Activated CD8-positive, alpha-beta memory T cell treated with anti-CD3 and anti-CD28 coated beads, Interleukin-2, amount 10 ng/mL, durations not matched to agents 7 days and 5 days (primary cell): ENCODE data around the gene SERPINE2. TPM values are rescaled to one million over a fixed set of nuclear protein-coding genes. Genes with fewer than 3 reads are reported as not detected.

Source experiments
- ATAC-seq: fragments of 150-1000 bp; cut with Tn5 transposase; one replicate; pipeline ENCODE4 v1.10.0; 2021; ENCODE audit warnings: moderate library complexity
- CTCF ChIA-PET: fragments of 350-600 bp; sonication (Branson Sonifier 250); formaldehyde crosslinking; loops from one replicate; lab custom pipeline; 2021; ENCODE audit warnings: antibody characterized with exemption; lab: Charles Lee
- DNase-seq: peaks from one replicate; pipeline ENCODE4 v3.0.0-alpha.2; 2020
- H3K27ac Mint-ChIP-seq: one replicate; pipeline ENCODE4 v1.8.0; 2021; ENCODE audit warnings: mild to moderate bottlenecking, mixed read lengths
- H3K27me3 Mint-ChIP-seq: one replicate; pipeline ENCODE4 v1.8.0; 2021; ENCODE audit warnings: mixed read lengths
- H3K36me3 Mint-ChIP-seq: one replicate; pipeline ENCODE4 v1.8.0; 2021; ENCODE audit warnings: mild to moderate bottlenecking, mixed read lengths
- H3K4me1 Mint-ChIP-seq: one replicate; pipeline ENCODE4 v1.8.0; 2021; ENCODE audit warnings: mixed read lengths
- H3K4me3 Mint-ChIP-seq: one replicate; pipeline ENCODE4 v1.8.0; 2021; ENCODE audit warnings: mild to moderate bottlenecking, moderate library complexity, mixed read lengths
- H3K9me3 Mint-ChIP-seq: one replicate; pipeline ENCODE4 v1.8.0; 2022; ENCODE audit warnings: low read depth, mixed read lengths
- total RNA-seq, 2 experiments: library from RNA; stranded (reverse); gene quantifications; one replicate each; pipeline ENCODE4 v1.2.3, GENCODE V29; 2021

Gene SERPINE2
- total RNA-seq, 2 experiments from 2014 or later: 1.9 to 8.2 TPM

DNA sequence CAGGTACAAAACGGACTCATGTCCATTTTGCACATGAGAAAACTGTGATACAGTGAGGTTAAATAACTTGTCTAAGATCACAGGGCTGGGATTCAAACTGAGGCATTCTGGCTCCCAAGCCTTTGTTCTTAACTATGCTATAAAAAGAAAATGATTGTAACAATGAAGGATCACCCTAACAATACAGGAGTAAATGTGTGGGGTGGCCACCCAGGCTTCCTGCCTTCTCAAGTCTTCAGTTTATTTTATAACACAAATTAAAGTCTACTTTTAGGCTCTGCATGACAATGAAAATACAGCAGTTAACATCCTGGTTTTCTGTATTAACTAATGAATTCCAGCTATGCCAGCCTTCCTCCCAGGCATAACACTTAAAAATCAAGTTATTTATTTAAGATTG, 101.6 kb downstream of the SERPINE2 start:
- Mint-ChIP-seq H3K4me1 (peaks cover 70% of the 10 kb centered on the region), H3K27me3 (no peaks in the 10 kb centered on the region), H3K4me3 (peak overlapping the region; percentile 27), H3K9me3 (peaks cover 2% of the 10 kb centered on the region), H3K36me3 (peaks cover 32% of the 10 kb centered on the region), H3K27ac (peak overlapping the region; percentile 8)
- ATAC-seq: no peak
- DNase-seq: no peak
- CTCF ChIA-PET: interaction anchor here (1.0 kb wide), 1 partner anchor 100 kb away, joined by 3 read pairs; no protein-coding TSS in a partner anchor

DNA sequence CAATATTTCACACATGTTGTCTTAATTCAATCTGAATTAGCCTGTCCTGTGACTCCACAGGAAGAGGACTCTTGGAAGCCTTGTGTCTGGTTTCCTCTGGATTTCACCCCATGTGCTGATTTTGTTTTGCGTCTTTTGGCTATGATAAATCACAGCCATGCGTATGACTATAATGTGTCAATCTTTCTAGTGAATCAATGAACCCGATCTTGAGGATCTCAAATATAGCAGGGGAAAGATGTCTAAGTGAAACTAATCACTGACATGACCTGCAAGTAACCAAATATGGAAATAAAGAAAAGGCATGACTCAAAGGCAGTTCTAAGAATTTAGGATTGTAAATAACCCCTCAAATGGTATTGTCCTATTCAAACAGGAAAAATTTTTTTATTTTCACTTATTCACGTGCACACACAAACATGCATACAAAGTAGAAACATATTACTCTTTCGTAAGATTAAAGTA, 102.2 kb downstream of the SERPINE2 start:
- peak; percentile 11 for ATAC-seq

DNA sequence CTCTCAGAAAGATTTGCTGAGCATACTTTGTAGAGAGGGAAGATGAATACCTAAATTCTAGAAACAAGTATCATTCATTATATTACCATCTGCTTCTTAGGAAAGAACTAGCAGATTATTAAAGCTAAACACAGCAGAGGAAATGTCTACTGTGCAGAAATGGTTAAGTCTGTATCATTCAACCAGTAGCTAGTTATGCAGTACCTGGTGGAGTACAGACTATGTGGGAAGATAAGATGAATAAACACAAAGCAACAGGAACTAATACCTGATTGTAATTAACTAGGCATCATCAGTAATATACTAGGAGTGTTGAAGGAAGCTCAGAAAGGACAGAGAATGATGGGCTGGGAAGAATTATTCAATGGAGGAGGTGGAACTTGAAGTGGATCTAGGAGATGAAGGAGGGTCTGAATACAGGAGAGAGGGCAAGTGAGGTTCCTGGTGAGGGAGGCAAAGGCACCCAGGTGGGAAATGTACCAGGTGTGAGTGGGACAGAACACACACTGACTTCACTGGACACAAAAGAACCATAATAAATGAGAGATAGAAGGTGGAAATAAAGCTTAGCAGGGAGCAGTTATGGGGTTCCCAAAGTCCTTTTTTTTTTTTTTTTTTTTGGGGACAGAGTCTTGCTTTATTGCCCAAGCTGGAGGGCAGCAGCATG, 103.5 kb downstream of the SERPINE2 start:
- ATAC-seq (no peak), DNase-seq (no peak)
- no peaks in the 10 kb centered on the region for H3K27me3 Mint-ChIP-seq
- peaks cover 70% of the 10 kb centered on the region for H3K4me1 Mint-ChIP-seq
- CTCF ChIA-PET: interaction anchor here (0.7 to 1.0 kb wide), 2 partner anchors 14 to 1137 kb away, joined by 3 read pairs; no protein-coding TSS in a partner anchor
- no peak overlapping the region for H3K4me3 Mint-ChIP-seq
- H3K36me3 Mint-ChIP-seq: peaks cover 23% of the 10 kb centered on the region
- H3K9me3 Mint-ChIP-seq: no peaks in the 10 kb centered on the region
- peak overlapping the region; percentile 33 for H3K27ac Mint-ChIP-seq

More for the DNA sequence above, 102.2 kb downstream of the SERPINE2 start:
- peaks cover 2% of the 10 kb centered on the region for H3K9me3 Mint-ChIP-seq
- peaks cover 31% of the 10 kb centered on the region for H3K36me3 Mint-ChIP-seq
- no peak overlapping the region for H3K4me3 Mint-ChIP-seq
- no peak for DNase-seq
- peak overlapping the region; percentile 52 for H3K27ac Mint-ChIP-seq
- H3K27me3 Mint-ChIP-seq: no peaks in the 10 kb centered on the region
- peaks cover 70% of the 10 kb centered on the region for H3K4me1 Mint-ChIP-seq
- CTCF ChIA-PET: no interaction called here

DNA sequence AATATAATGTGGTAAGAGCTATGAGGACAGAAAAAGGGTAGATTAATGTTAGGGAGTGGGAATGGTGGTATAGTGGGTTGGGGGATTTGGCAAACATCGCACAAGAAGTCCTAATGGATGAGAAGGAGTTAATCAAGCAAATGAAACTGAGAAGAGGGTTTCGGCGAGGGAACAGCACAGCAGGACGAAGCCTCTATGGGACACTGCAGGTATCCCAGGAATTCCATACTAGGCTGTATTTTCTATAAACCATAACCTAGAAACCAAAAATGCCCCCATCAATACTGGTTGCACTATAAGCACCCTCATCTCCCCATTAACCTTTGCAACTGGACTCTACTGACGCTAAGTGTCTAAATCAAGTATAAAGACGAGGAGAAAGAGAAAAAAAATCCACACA, 104.2 kb downstream of the SERPINE2 start:
- Mint-ChIP-seq H3K27me3 (no peaks in the 10 kb centered on the region), H3K27ac (no peak overlapping the region), H3K4me3 (no peak overlapping the region), H3K9me3 (no peaks in the 10 kb centered on the region), H3K36me3 (peaks cover 17% of the 10 kb centered on the region), H3K4me1 (peaks cover 74% of the 10 kb centered on the region)
- ATAC-seq (no peak), DNase-seq (no peak)
- CTCF ChIA-PET: interaction anchor here (1.0 to 1.1 kb wide), 2 partner anchors 12 to 174 kb away, joined by 3 read pairs; no protein-coding TSS in a partner anchor

DNA sequence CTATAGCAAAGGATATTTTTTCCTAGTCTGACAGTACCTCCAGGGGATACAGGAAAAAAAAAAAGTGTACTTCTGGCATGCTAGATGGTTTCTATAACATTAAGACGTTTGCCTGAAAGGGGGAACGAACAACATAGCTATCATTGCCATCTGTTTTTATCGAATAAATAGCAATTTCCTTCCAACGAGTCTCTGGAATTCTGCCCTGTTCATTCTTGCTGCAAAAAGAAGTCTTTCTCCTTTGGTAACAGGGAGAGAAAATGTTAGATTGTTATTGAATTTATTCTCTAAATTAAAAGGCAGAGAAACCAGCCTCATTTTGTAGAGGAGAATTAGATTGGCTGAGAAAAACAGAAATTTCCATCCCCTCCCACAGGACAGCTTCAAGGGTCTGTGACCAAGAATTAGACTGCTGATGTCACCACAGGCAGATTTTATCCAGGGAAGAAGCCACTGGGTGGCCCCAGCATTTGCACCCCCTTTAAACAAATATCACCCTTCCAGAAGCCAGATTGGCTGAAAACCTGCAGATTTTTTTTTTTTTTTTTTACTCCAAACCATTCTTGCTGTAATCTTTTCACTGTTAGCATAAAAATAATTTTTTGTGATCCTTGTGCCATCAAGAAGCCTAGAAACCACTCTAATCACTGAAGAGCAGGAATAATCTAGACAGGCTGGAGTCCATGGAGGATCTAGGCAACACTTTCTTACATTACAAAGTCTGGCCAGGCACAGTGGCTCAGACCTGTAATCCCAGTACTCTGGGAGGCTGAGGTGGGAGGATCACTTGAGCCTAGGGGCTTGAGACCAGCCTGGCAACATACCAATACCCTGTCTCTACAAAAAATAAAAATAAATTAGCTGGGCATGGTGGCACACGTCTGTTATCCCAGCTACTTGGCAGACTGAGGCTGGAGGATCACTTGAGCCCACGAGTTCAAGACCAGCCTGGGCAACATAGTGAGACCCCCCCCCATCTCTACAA, 106.0 kb downstream of the SERPINE2 start:
- CTCF ChIA-PET: interaction anchor here (0.6 kb wide), 2 partner anchors 16 to 515 kb away, joined by 3 read pairs; no protein-coding TSS in a partner anchor
- no peaks in the 10 kb centered on the region for H3K27me3 Mint-ChIP-seq
- H3K9me3 Mint-ChIP-seq: peaks cover under 1% of the 10 kb centered on the region
- H3K4me1 Mint-ChIP-seq: peaks cover 68% of the 10 kb centered on the region
- DNase-seq (no peak), ATAC-seq (no peak)
- peaks cover 8% of the 10 kb centered on the region for H3K36me3 Mint-ChIP-seq
- no peak overlapping the region for H3K4me3 Mint-ChIP-seq
- H3K27ac Mint-ChIP-seq: no peak overlapping the region

DNA sequence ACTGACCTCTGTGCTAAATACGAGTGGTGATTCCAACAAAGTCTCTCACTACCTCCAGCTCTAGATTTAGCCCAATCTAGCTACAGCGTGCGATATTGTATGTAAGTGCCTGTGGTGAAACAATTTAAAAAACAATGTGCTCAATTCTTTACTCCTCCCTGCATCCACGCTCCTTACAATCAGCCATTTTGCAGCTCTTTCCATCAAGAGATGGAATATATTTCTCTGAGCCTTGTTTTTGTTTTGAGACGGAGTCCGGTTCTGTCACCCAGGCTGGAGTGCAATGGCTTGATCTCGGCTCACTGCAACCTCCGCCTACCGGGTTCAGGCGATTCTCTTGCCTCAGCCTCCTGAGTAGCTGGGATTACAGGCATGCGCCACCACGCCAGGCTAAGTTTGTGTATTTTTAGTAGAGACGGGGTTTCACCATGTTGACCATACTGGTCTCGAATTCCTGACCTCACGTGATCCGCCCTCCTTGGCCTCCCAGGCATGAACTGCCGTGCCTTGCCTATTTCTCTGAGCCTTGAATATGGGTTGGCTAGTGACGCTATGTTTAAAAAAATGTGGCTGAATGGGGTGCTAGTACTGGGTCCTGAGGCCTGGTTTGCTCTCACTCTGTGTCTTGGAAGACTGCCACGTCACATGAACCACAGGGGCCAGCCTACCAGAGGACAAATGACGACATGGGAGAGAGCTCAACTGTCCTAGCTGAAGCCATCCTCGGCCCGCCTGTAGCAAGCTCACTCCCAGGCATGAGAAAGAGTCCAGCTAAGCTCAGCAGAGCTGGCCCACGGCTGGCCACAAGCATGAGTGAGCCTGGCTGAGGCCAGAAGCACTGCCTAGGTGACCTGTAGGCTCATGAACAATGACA, 108.7 kb downstream of the SERPINE2 start:
- Mint-ChIP-seq H3K4me1 (peaks cover 46% of the 10 kb centered on the region), H3K9me3 (peaks cover 2% of the 10 kb centered on the region), H3K27me3 (no peaks in the 10 kb centered on the region), H3K36me3 (peaks cover 22% of the 10 kb centered on the region), H3K4me3 (no peak overlapping the region), H3K27ac (peak overlapping the region; percentile 63)
- DNase-seq: no peak
- CTCF ChIA-PET: interaction anchor here (1.0 to 1.5 kb wide), 3 partner anchors 27 to 92 kb away, joined by 3 to 5 read pairs (median 5); partner anchors contain the start of gene MRPL44
- ATAC-seq: no peak

DNA sequence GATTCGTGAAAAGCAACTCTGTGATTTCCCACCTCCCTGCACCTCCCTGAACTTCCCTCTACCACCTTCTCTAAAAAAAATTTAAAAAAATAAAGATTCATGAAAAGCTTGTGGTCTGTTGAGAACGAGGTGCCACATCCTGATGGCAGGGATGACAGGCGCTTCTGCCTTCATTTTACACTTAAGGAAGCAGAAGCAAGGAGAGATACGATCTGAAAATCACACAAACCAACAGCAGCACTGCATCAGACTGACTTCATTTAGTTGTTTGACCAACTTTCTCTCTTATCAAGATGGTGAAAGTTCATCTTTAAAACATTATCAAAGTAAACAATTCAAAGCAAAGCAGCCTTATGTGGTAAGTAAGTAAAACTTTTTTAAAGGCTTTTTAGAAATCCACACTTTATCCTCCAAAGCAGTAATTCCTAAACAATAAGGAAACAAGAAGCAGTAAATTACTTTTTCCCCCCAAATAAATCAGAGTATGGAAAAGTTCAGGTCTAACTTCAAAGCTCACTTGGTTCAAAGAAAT, 109.4 kb downstream of the SERPINE2 start:
- H3K36me3 Mint-ChIP-seq: peaks cover 24% of the 10 kb centered on the region
- peak overlapping the region; percentile 18 for H3K4me3 Mint-ChIP-seq
- H3K27me3 Mint-ChIP-seq: no peaks in the 10 kb centered on the region
- peaks cover 39% of the 10 kb centered on the region for H3K4me1 Mint-ChIP-seq
- H3K9me3 Mint-ChIP-seq: peaks cover 2% of the 10 kb centered on the region
- peak overlapping the region; percentile 63 for H3K27ac Mint-ChIP-seq
- DNase-seq (peak; percentile 73), ATAC-seq (peak; percentile 86)
- CTCF ChIA-PET: interaction anchor here (1.0 to 1.5 kb wide), 3 partner anchors 28 to 91 kb away, joined by 3 to 5 read pairs (median 5); partner anchors contain the start of gene MRPL44

DNA sequence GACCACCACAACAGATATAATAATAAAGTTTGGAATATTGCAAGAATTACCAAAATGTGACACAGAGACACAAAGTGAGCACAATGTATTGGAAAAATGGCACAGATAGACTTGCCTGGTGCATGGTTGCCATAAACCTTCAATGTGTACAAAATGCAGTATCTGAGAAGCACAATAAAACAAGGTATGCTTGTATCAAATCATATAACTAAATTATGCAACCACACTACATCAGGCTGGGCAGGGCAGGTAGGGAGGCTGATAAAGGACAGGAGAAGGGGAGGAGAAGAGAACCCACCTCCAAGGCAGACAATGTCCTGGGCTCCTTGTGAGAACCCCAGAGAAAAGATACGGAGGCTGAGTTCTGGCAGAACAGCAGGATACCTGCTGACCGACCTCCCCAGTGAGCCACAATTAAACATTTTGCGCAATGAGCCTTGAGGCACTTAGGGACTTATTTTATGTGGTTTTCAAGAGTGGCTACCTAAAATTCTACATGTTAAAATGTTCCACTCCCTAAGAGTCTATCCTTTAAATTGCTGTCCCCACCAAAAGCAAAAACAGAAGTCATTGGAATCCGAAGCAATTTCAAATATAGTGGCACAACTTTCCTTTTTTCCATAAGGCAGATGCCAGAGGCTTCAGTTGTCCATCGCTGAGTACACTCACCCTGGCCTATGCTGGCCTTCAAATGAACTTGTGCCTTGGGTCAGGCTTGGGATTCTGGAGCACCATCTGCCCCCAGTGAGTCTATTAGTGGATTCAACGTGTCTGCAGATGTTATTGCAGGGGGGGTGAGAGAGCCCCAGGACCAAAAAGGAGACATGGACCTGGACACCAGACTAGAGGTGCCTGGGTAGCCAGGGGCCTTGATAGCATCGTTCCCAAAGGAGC, 110.7 kb downstream of the SERPINE2 start:
- H3K36me3 Mint-ChIP-seq: peaks cover 27% of the 10 kb centered on the region
- DNase-seq (no peak), ATAC-seq (no peak)
- no peak overlapping the region for H3K4me3 Mint-ChIP-seq
- peaks cover 2% of the 10 kb centered on the region for H3K9me3 Mint-ChIP-seq
- peaks cover 30% of the 10 kb centered on the region for H3K4me1 Mint-ChIP-seq
- no peak overlapping the region for H3K27ac Mint-ChIP-seq
- no peaks in the 10 kb centered on the region for H3K27me3 Mint-ChIP-seq
- CTCF ChIA-PET: no interaction called here

DNA sequence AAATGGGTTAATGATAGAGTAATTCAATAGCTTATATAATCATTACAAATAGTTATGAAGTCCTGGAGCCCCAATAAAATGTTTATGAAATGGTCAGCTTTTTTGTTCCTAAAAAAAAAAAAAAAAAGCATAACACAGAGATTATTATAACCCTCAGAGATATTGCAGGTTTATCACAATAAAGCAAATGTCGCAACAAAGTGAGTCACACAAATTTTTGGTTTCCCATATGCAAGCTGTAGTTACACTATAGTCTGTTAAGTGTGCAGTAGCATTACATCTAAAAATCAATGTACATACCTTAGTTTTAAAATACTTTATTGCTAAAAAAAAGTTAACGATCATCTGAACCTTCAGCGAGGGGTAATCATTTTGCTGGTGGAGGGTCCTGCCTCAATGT, 114.0 kb downstream of the SERPINE2 start:
- H3K27me3 Mint-ChIP-seq: no peaks in the 10 kb centered on the region
- CTCF ChIA-PET: no interaction called here
- H3K27ac Mint-ChIP-seq: no peak overlapping the region
- H3K36me3 Mint-ChIP-seq: peaks cover 31% of the 10 kb centered on the region
- ATAC-seq (no peak), DNase-seq (no peak)
- no peak overlapping the region for H3K4me3 Mint-ChIP-seq
- peaks cover 2% of the 10 kb centered on the region for H3K9me3 Mint-ChIP-seq
- peaks cover 14% of the 10 kb centered on the region for H3K4me1 Mint-ChIP-seq
